Tibial nerve (tissue), 4 donors: ENCODE measurements around the gene MED26. TPM values are rescaled to one million over a fixed set of nuclear protein-coding genes. Genes with fewer than 3 reads are reported as not detected.
A peak's percentile ranks its signal among the peaks of the same experiment; 100 is the strongest.

ENCODE experiments used
- DNase-seq, 2 donors: peaks; one replicate each; pipeline ENCODE4 v3.0.0-alpha.2; 2019; ENCODE audit warnings: low spot score in 2 of 2
- H3K27ac ChIP-seq, 4 donors: fragments of 200-600 bp; sonication (generic) in 3 of 4; one replicate each; pipeline ENCODE4 v1.5.1; 2017 to 2019; ENCODE audit warnings: mild to moderate bottlenecking in 1 of 4
- H3K27me3 ChIP-seq, 2 donors: fragments of 200-600 bp; sonication (generic) in 1 of 2; one replicate each; pipeline versions ENCODE4 v1.5.1 to v1.6.0; 2017 to 2019
- H3K36me3 ChIP-seq, 3 donors: fragments of 200-600 bp; sonication (generic); one replicate each; pipeline ENCODE4 v1.5.1; 2018 to 2019
- H3K4me1 ChIP-seq, 4 donors: fragments of 200-600 bp; sonication (generic) in 3 of 4; one replicate each; pipeline ENCODE4 v1.5.1; 2017 to 2019
- H3K4me3 ChIP-seq, 4 donors: fragments of 200-600 bp; sonication (generic) in 3 of 4; one replicate each; pipeline ENCODE4 v1.5.1; 2017 to 2019; ENCODE audit warnings: mild to moderate bottlenecking in 1 of 4, moderate library complexity in 1 of 4
- H3K9me3 ChIP-seq, 4 donors: fragments of 200-600 bp; sonication (generic) in 3 of 4; one replicate each; pipeline ENCODE4 v1.5.1; 2017 to 2019
- CTCF ChIP-seq, 5 experiments: fragments of 200-600 bp in 3 of 5; fragments of 450-650 bp in 2 of 5; sonication (generic) in 3 of 5; IDR thresholded peaks; one replicate each; pipeline ENCODE4 v1.5.1; 2016 to 2019; ENCODE audit warnings: antibody characterized with exemption in 5 of 5, mild to moderate bottlenecking in 3 of 5, moderate library complexity in 2 of 5
- EP300 ChIP-seq, 2 donors: sonication (generic); formaldehyde crosslinking; IDR thresholded peaks; one replicate each; pipeline ENCODE4 v1.6.1; 2017; ENCODE audit warnings: antibody characterized with exemption in 2 of 2, mild to moderate bottlenecking in 1 of 2
- POLR2A ChIP-seq, 2 donors: fragments of 450-650 bp; IDR thresholded peaks; one replicate each; pipeline ENCODE4 v1.6.1; 2017; ENCODE audit warnings: antibody characterized with exemption in 2 of 2, mild to moderate bottlenecking in 2 of 2, moderate library complexity in 2 of 2
- WGBS, 2 donors: methylation state at CpG; one replicate each; pipeline ENCODE4 v1.1.5; 2018; 5-methylcytosine and 5-hydroxymethylcytosine counted together
- total RNA-seq, 4 donors: library from RNA; depleted of rRNA; stranded (reverse); fragments of >200 nt; gene quantifications; one replicate each; pipeline ENCODE4 v1.1.0, GENCODE V29; 2016

Gene MED26
- total RNA-seq, 4 donors from 2014 or later: 6.1 to 14.2 (median 11.7) TPM

DNA sequence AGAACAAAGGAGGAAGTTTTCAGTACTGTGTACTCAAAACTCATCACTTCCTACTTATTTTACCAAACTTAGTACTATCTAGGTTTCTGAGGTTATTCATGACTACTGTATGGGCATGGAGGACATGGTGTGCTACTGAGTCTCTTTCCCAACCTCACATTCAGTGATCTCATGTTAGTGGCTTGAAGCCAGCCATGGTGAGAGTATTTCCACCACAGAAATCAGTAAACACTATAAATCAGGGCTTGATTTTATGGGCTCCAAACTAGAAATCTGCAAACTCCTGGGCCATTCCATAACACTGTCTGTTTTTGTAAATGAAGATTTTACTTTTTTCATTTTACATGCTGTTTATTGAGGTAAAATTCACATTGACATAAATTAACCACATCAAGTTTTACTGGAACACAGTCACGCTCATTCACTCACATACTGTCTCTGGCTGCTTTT, 19.7 kb downstream of the MED26 start:
- TF ChIP-seq EP300 (IDR thresholded peaks at IDR 0.05): peak; percentile 57 to 95
- no peak for TF ChIP-seq CTCF (IDR thresholded peaks at IDR 0.05)
- no peaks in the 10 kb centered on the region for H3K9me3 ChIP-seq
- WGBS, 2 donors: 66 to 81% methylated on average over 1 of the region's 1 CpG
- no peak overlapping the region for H3K4me3 ChIP-seq
- H3K36me3 ChIP-seq: no peaks in the 10 kb centered on the region
- H3K27me3 ChIP-seq: no peaks in the 10 kb centered on the region
- peak overlapping the region; percentile 32 to 96 (median 82) for H3K27ac ChIP-seq
- DNase-seq: peak in 1 of 2 donors; percentile 84
- peaks cover 0 to 95% (median 46%) of the 10 kb centered on the region in 4 donors for H3K4me1 ChIP-seq

GRCh38 chr19:16607819-16608218, 20.2 kb downstream of the MED26 start:
- H3K27ac ChIP-seq: peak overlapping the region; percentile 32 to 96 (median 82)

GRCh38 chr19:16605553-16605994, 22.4 kb downstream of the MED26 start:
- no peak for DNase-seq
- 64% methylated on average over 8 of the region's 8 CpGs for WGBS, 2 donors
- TF ChIP-seq CTCF (IDR thresholded peaks at IDR 0.05): no peak
- no peak for TF ChIP-seq EP300 (IDR thresholded peaks at IDR 0.05)
- TF ChIP-seq POLR2A (IDR thresholded peaks at IDR 0.05): no peak

More at GRCh38 chr19:16607819-16608218, 20.2 kb downstream of the MED26 start:
- Histone ChIP-seq H3K27me3 (no peaks in the 10 kb centered on the region), H3K36me3 (no peaks in the 10 kb centered on the region), H3K4me3 (no peak overlapping the region), H3K4me1 (peaks cover 0 to 95% (median 43%) of the 10 kb centered on the region in 4 donors), H3K9me3 (no peaks in the 10 kb centered on the region)
- WGBS, 2 donors: 84 to 85% methylated on average over 10 to 12 of the region's 12 CpGs
- no peak for TF ChIP-seq POLR2A (IDR thresholded peaks at IDR 0.05)
- no peak for TF ChIP-seq EP300 (IDR thresholded peaks at IDR 0.05)
- TF ChIP-seq CTCF (IDR thresholded peaks at IDR 0.05): no peak
- no peak for DNase-seq

GRCh38 chr19:16605115-16605514, 22.9 kb downstream of the MED26 start:
- WGBS, 2 donors: 85 to 94% methylated on average over 3 of the region's 3 CpGs
- no peak for DNase-seq
- H3K27ac ChIP-seq: peak overlapping the region in 1 of 4 donors; percentile 52

More at GRCh38 chr19:16605553-16605994, 22.4 kb downstream of the MED26 start:
- H3K9me3 ChIP-seq: no peaks in the 10 kb centered on the region
- H3K36me3 ChIP-seq: no peaks in the 10 kb centered on the region
- H3K27ac ChIP-seq: peak overlapping the region in 2 of 4 donors; percentile 43 to 52
- no peaks in the 10 kb centered on the region for H3K27me3 ChIP-seq
- peaks cover 0 to 92% (median 35%) of the 10 kb centered on the region in 4 donors for H3K4me1 ChIP-seq
- H3K4me3 ChIP-seq: no peak overlapping the region

More at GRCh38 chr19:16605115-16605514, 22.9 kb downstream of the MED26 start:
- Histone ChIP-seq H3K27me3 (no peaks in the 10 kb centered on the region), H3K36me3 (no peaks in the 10 kb centered on the region), H3K9me3 (no peaks in the 10 kb centered on the region), H3K4me3 (no peak overlapping the region), H3K4me1 (peaks cover 0 to 93% (median 33%) of the 10 kb centered on the region in 4 donors)
- no peak for TF ChIP-seq CTCF (IDR thresholded peaks at IDR 0.05)
- no peak for TF ChIP-seq EP300 (IDR thresholded peaks at IDR 0.05)
- TF ChIP-seq POLR2A (IDR thresholded peaks at IDR 0.05): no peak
